ENCODE results near the gene RPL29. TPM values are rescaled to one million over a fixed set of nuclear protein-coding genes. Genes with fewer than 3 reads are reported as not detected.

RPL29 gene
- total RNA-seq, 1 donor, result 3,278 TPM

- no peak for DNase-seq (ENCODE audit: low read depth in 2 of 3, low spot score in 2 of 3)
Observed at GRCh38 chr3:51966922-51967383, 28.7 kb downstream of the RPL29 start.

- DNase-seq (ENCODE audit: low read depth in 2 of 3, low spot score in 2 of 3), result no peak
Observed at GRCh38 chr3:51966486-51966885, 29.2 kb downstream of the RPL29 start.

GRCh38 chr3:51966016-51966415 is 29.7 kb downstream of the RPL29 start:
- no peak for DNase-seq (ENCODE audit: low read depth in 2 of 3, low spot score in 2 of 3)

- no peak for DNase-seq (ENCODE audit: low read depth in 2 of 3, low spot score in 2 of 3)
Observed at GRCh38 chr3:51964521-51964920, 31.2 kb downstream of the RPL29 start.

GRCh38 chr3:51963951-51964451 is 31.7 kb downstream of the RPL29 start:
- no peak for DNase-seq (ENCODE audit: low read depth in 2 of 3, low spot score in 2 of 3)

GRCh38 chr3:51962854-51963530 is 32.7 kb downstream of the RPL29 start:
- DNase-seq (ENCODE audit: low read depth in 2 of 3, low spot score in 2 of 3), result no peak

- DNase-seq (ENCODE audit: low read depth in 2 of 3, low spot score in 2 of 3), result no peak
Observed at GRCh38 chr3:51961602-51962569, 33.8 kb downstream of the RPL29 start.

GRCh38 chr3:51961011-51961410 is 34.7 kb downstream of the RPL29 start:
- no peak for DNase-seq (ENCODE audit: low read depth in 2 of 3, low spot score in 2 of 3)

GRCh38 chr3:51960386-51960785 is 35.3 kb downstream of the RPL29 start:
- DNase-seq (ENCODE audit: low read depth in 2 of 3, low spot score in 2 of 3), result no peak

- DNase-seq (ENCODE audit: low read depth in 2 of 3, low spot score in 2 of 3), result no peak
Observed at GRCh38 chr3:51959651-51960050, 36.0 kb downstream of the RPL29 start.

- no peak for DNase-seq (ENCODE audit: low read depth in 2 of 3, low spot score in 2 of 3)
Observed at GRCh38 chr3:51958603-51959521, 36.8 kb downstream of the RPL29 start.

- DNase-seq (ENCODE audit: low read depth in 2 of 3, low spot score in 2 of 3), result no peak
Observed at GRCh38 chr3:51957520-51958205, 38.0 kb downstream of the RPL29 start.

- peak in 2 of 3 donors; percentile 70 to 75 for DNase-seq (ENCODE audit: low read depth in 2 of 3, low spot score in 2 of 3)
Observed at GRCh38 chr3:51955893-51956770, 39.6 kb downstream of the RPL29 start.

GRCh38 chr3:51955175-51955892 is 40.4 kb downstream of the RPL29 start, which contains the start of gene GPR62:
Gene GPR62, plus strand, starts transcription at chr3:51955381. Its CDS starts 272 bp downstream, at chr3:51955653.
- no peak for DNase-seq (ENCODE audit: low read depth in 2 of 3, low spot score in 2 of 3)

- no peak for DNase-seq (ENCODE audit: low read depth in 2 of 3, low spot score in 2 of 3)
Observed at GRCh38 chr3:51954713-51955112, 41.0 kb downstream of the RPL29 start.

GRCh38 chr3:51954105-51954504 is 41.6 kb downstream of the RPL29 start:
- peak in 1 of 3 donors; percentile 46 for DNase-seq (ENCODE audit: low read depth in 2 of 3, low spot score in 2 of 3)

GRCh38 chr3:51953445-51953844 is 42.2 kb downstream of the RPL29 start:
- DNase-seq (ENCODE audit: low read depth in 2 of 3, low spot score in 2 of 3), result no peak

- no peak for DNase-seq (ENCODE audit: low read depth in 2 of 3, low spot score in 2 of 3)
Observed at GRCh38 chr3:51950899-51951298, 44.8 kb downstream of the RPL29 start.

Data from hematopoietic multipotent progenitor cell (in vitro differentiated cells).